Ureter (tissue), 1 donor: ENCODE data around the gene ZC3H10. TPM values are rescaled to one million over a fixed set of nuclear protein-coding genes. Genes with fewer than 3 reads are reported as not detected.
"Not testable (repeated sequence)": the region's sequence is repeated elsewhere in the genome, so short reads cannot be mapped to it uniquely, and the experiment has no call there.

ENCODE experiments used
- DNase-seq: peaks from one replicate; pipeline ENCODE4 v3.0.0-alpha.2; 2020; ENCODE audit warnings: low spot score
- total RNA-seq: library from RNA; stranded (reverse); gene quantifications from one replicate; pipeline ENCODE4 v1.2.4, GENCODE V29; 2023
- donor health status: DM: yes; HTN: yes; CAD: no.

Gene ZC3H10
- total RNA-seq, 1 donor from 2014 or later: 9.8 TPM

- DNase-seq: no peak
These were observed 36.8 kb downstream of the ZC3H10 start for GRCh38 chr12:56154818-56155217.

- no peak for DNase-seq
These were observed 37.3 kb downstream of the ZC3H10 start for GRCh38 chr12:56155256-56155845.

- not testable (repeated sequence) for DNase-seq
These were observed 38.6 kb downstream of the ZC3H10 start for GRCh38 chr12:56156464-56157200.

GRCh38 chr12:56157201-56158028 lies 39.3 kb downstream of the ZC3H10 start:
- peak; percentile 87 for DNase-seq

GRCh38 chr12:56158029-56158925 lies 40.2 kb downstream of the ZC3H10 start, which contains the start of gene MYL6:
Gene MYL6, plus strand, starts transcription at chr12:56158359. Its CDS starts 43 bp downstream, at chr12:56158402.
- DNase-seq: peak; percentile 98

- peak; percentile 89 for DNase-seq
These were observed 40.9 kb downstream of the ZC3H10 start for GRCh38 chr12:56158926-56159461.

GRCh38 chr12:56159482-56160192 lies 41.6 kb downstream of the ZC3H10 start:
- no peak for DNase-seq

GRCh38 chr12:56160193-56160763 lies 42.2 kb downstream of the ZC3H10 start:
- DNase-seq: no peak

- DNase-seq: no peak
These were observed 43.0 kb downstream of the ZC3H10 start for GRCh38 chr12:56160894-56161689.

GRCh38 chr12:56161690-56162351 lies 43.8 kb downstream of the ZC3H10 start:
- no peak for DNase-seq

- DNase-seq: no peak
These were observed 44.6 kb downstream of the ZC3H10 start for GRCh38 chr12:56162468-56163290.

- DNase-seq: no peak
These were observed 45.7 kb downstream of the ZC3H10 start for GRCh38 chr12:56163533-56164344.

GRCh38 chr12:56164345-56164729 lies 46.3 kb downstream of the ZC3H10 start:
- DNase-seq: no peak

GRCh38 chr12:56165369-56165768 lies 47.3 kb downstream of the ZC3H10 start:
- no peak for DNase-seq

GRCh38 chr12:56169229-56169759 lies 51.2 kb downstream of the ZC3H10 start:
- no peak for DNase-seq

- DNase-seq: no peak
These were observed 54.8 kb downstream of the ZC3H10 start for GRCh38 chr12:56172839-56173238.
